ENCODE data around the gene ZIC2. TPM values are rescaled to one million over a fixed set of nuclear protein-coding genes. Genes with fewer than 3 reads are reported as not detected.

The ZIC2 gene
- total RNA-seq, 1 experiment from 2014 or later, result 426 TPM

DNA sequence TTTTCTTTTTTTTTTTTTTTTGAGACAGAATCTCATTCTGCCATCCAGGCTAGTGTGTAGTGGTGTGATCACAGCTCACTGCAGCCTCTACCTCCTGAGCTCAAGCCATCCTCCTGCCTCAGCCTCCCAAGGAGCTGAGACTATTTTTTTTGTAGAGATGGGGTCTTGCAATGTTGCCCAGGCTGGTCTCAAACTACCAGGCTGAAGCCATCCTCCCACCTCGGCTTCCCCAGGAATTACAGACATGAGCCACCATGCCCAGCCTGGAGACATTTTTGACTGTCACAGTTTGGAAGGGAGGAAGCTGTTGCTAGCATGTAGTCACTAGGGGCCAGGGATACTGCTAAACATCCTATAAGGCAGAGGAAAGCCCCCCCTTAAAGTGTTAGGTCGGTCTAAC, 33.9 kb upstream of the ZIC2 start:
- Histone ChIP-seq H3K18ac (ENCODE audit: insufficient read length, low read depth, low read length) (no peak overlapping the region), H3K14ac (ENCODE audit: insufficient read depth, low read length) (no peak overlapping the region), H4K91ac (ENCODE audit: insufficient read length, low read depth, low read length) (no peak overlapping the region), H3K27me3 (ENCODE audit: insufficient read depth, low read length) (no peaks in the 10 kb centered on the region), H3K27ac (ENCODE audit: insufficient read length, low read depth, low read length) (no peak overlapping the region), H3K9me3 (ENCODE audit: control insufficient read depth, low read depth, low read length) (no peaks in the 10 kb centered on the region), H3T11ph (ENCODE audit: low read length) (no peak overlapping the region), H3K56ac (ENCODE audit: insufficient read length, low read depth, low read length) (no peak overlapping the region), H2BK15ac (ENCODE audit: low read depth, low read length) (no peak overlapping the region), H3K9ac (ENCODE audit: extremely low read depth, insufficient read length, low read length) (no peak overlapping the region), H4K8ac (replicated peaks; ENCODE audit: insufficient read length, low read depth, low read length) (no peak overlapping the region), H3K4ac (ENCODE audit: low read depth, low read length) (no peak overlapping the region), H3K79me1 (ENCODE audit: insufficient read depth, low read depth, low read length, poor library complexity, severe bottlenecking) (no peaks in the 10 kb centered on the region), H2BK20ac (ENCODE audit: low read depth, low read length, poor library complexity, severe bottlenecking) (no peak overlapping the region), H3K4me1 (ENCODE audit: insufficient read depth, low read length) (no peaks in the 10 kb centered on the region; the same call in 1 of the 2 replicates), H4K20me1 (ENCODE audit: control insufficient read depth, insufficient read depth, insufficient read length) (no peaks in the 10 kb centered on the region), H4K5ac (ENCODE audit: insufficient read length, low read depth, low read length) (no peak overlapping the region), H3K23me2 (ENCODE audit: insufficient read length, low read depth, low read length, poor library complexity, severe bottlenecking) (no peaks in the 10 kb centered on the region), H3K79me2 (ENCODE audit: insufficient read depth, low read length) (no peaks in the 10 kb centered on the region), H2BK120ac (ENCODE audit: low read depth, low read length, poor library complexity, severe bottlenecking) (no peak overlapping the region), H2BK12ac (ENCODE audit: insufficient read length, low read depth, low read length) (no peak overlapping the region), H2AK5ac (ENCODE audit: insufficient read length, low read length) (no peak overlapping the region), H3K23ac (ENCODE audit: insufficient read length, low read depth, low read length) (no peak overlapping the region), H3K4me2 (ENCODE audit: insufficient read depth, insufficient read length, low read length) (no peak overlapping the region), H2AFZ (ENCODE audit: low read length) (no peak overlapping the region), H2BK5ac (ENCODE audit: insufficient read length, low read length) (no peak overlapping the region)
- no CpG with 5 or more reads among the region's 2 CpGs for WGBS (ENCODE audit: extremely low coverage, insufficient read length, low lambda C conversion rate)
- Mint-ChIP-seq H3K27me3 (ENCODE audit: low read depth) (peaks cover 18% of the 10 kb centered on the region), H3K27ac (no peak overlapping the region), H3K4me1 (peaks cover 19 to 27% of the 10 kb centered on the region in 2 experiments), H3K36me3 (ENCODE audit: insufficient read depth in 1 of 3, low read depth in 3 of 3) (no peaks in the 10 kb centered on the region; a peak in 2 of 7 replicates), H3K4me3 (no peak overlapping the region), H3K9me3 (no peaks in the 10 kb centered on the region)
- TF ChIP-seq, protein P1, sequence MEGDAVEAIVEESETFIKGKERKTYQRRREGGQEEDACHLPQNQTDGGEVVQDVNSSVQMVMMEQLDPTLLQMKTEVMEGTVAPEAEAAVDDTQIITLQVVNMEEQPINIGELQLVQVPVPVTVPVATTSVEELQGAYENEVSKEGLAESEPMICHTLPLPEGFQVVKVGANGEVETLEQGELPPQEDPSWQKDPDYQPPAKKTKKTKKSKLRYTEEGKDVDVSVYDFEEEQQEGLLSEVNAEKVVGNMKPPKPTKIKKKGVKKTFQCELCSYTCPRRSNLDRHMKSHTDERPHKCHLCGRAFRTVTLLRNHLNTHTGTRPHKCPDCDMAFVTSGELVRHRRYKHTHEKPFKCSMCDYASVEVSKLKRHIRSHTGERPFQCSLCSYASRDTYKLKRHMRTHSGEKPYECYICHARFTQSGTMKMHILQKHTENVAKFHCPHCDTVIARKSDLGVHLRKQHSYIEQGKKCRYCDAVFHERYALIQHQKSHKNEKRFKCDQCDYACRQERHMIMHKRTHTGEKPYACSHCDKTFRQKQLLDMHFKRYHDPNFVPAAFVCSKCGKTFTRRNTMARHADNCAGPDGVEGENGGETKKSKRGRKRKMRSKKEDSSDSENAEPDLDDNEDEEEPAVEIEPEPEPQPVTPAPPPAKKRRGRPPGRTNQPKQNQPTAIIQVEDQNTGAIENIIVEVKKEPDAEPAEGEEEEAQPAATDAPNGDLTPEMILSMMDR (conservative IDR thresholded peaks at IDR 0.05), result no peak
- no peak for DNase-seq

All from H9 (cell line).